ENCODE measurements around the gene OR6S1. TPM values are rescaled to one million over a fixed set of nuclear protein-coding genes. Genes with fewer than 3 reads are reported as not detected.

Gene OR6S1
- not detected in 5 replicates for total RNA-seq (2022; extraction: Qiagen RNA extraction)

DNA sequence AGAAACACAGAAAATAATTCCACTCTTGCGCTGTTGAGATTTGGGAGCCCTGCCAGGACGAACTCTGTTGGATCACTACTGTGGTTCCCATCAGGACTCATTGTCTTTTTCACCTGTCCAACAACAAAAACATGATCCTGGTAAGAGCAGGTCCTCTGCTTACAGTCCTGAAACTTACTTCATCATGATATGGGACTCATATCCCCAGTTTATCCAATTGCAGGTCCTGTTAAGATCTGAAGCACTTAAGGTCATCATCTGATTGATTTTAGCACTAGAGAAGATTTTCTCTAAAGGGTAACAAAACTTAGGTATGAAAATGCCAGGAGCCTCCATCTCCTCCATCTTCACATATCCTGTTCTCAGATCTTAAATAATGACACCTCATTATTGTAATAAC, at the start of gene OR6S1:
TSS of gene OR6S1 (minus strand) at position 101 of the 400 bp plus-strand sequence. CDS start at position 101, 0 bp downstream.

DNA sequence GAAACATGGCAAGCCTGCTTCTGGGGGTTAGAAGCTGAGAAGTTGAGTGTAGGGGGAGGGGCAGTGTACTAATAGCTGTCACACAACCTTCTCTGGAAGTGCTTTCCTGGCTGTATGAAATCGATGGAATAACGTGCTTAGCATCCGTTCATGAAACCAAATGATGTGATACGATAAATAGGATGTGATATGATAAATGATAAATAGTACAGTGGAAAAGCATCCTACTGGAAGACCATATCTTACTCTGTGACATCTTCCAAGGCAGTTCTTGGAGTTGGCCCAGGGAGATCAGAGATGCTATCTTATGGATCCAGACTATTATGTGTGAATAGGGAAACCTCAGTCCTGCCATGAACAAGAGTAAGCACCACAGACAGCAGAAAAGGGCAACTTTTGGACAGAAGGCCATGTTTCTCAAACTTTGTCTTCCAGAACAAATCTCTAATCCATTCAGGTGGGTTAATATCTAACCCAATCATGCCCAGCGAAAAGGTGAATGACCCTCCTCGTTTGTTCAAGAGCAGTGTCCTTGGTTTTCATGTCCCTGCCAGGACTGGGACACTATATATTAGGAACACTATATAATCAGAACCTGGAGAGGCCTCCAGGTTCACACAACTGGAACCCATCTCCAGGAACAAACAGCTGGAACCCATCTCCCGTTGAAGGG, 46.8 kb upstream of the OR6S1 start, which contains the start of gene ANG:
TSS of gene ANG (plus strand) at position 598 of the 673 bp plus-strand sequence. CDS start 4,801 bp downstream, outside the sequence.

DNA sequence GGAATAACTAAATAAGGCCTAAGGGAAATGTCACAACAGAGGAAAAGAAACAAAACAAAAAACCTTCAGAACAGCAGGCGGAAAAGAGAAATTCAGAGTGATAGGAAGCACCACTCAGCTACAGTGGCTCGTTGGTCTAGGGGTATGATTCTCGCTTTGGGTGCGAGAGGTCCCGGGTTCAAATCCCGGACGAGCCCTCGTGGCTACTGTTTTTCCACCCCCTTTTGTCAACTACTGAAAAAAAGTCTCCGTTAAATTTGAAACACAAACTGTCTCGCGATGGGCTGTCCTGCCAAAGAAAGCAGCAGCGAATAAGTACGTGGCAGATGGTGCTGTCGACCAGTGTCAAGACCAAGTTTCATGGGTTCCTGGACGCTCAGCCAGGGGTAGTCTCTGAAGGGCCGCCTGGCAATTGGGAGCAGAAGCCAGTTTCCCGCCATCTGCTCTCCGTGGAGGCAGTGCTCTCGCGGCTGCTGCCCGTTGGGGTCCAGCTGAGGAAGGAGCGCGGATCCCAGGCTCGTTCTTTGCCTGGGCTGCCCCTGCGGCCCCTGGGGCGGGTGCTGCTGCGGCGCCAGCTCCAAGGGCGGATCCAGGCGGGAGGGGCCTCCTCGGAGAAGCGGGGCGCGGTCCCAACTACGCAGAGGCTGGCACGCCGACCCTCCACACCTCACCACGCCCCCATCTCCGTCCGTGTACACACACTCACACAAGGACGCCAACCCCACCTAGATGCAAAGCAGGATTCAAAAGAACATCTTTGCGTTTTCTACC, 42.6 kb upstream of the OR6S1 start, which contains the start of gene RNASE4:
TSS of gene RNASE4 (plus strand) at position 670 of the 771 bp plus-strand sequence. CDS start 14,812 bp downstream, outside the sequence.

GRCh38 chr14:20591235-20591634, 50.3 kb downstream of the OR6S1 start, which contains the start of gene RNASE12:
RNASE12 (minus strand) TSS chr14:20591376; CDS start chr14:20590723, 653 bp downstream.

Other genes starting within 250 kb of the OR6S1 start
- 8.7 to 9.7 TPM (median 9.3 TPM) in 5 replicates for gene TEP1, start 228.2 kb downstream of the OR6S1 start, total RNA-seq (2022; extraction: Qiagen RNA extraction)
- 0.01 to 0.03 TPM (median 0.02 TPM) in 4 of 5 replicates, not detected in the other for gene KLHL33, start 205.5 kb downstream of the OR6S1 start, total RNA-seq (2022; extraction: Qiagen RNA extraction)
- 23.5 to 26.9 TPM (median 24.8 TPM) in 5 replicates for gene OSGEP, start 186.9 kb downstream of the OR6S1 start, total RNA-seq (2022; extraction: Qiagen RNA extraction)
- gene APEX1, start 186.5 kb downstream of the OR6S1 start, total RNA-seq (2022; extraction: Qiagen RNA extraction): 252 to 268 TPM (median 254 TPM) in 5 replicates
- 26.9 to 38.5 TPM (median 31.7 TPM) in 5 replicates for gene PIP4P1, start 180.3 kb downstream of the OR6S1 start, total RNA-seq (2022; extraction: Qiagen RNA extraction)
- 130 to 158 TPM (median 135 TPM) in 5 replicates for gene PNP, start 172.3 kb downstream of the OR6S1 start, total RNA-seq (2022; extraction: Qiagen RNA extraction)
- gene RNASE10, start 136.2 kb downstream of the OR6S1 start, total RNA-seq (2022; extraction: Qiagen RNA extraction): 0.13 to 0.39 TPM (median 0.25 TPM) in 5 replicates
- gene RNASE9, start 80.6 kb downstream of the OR6S1 start, total RNA-seq (2022; extraction: Qiagen RNA extraction): not detected in 5 replicates
- gene RNASE11, start 53.7 kb downstream of the OR6S1 start, total RNA-seq (2022; extraction: Qiagen RNA extraction): not detected in 5 replicates
- not detected in 5 replicates for gene RNASE12, start 50.3 kb downstream of the OR6S1 start, total RNA-seq (2022; extraction: Qiagen RNA extraction)
- gene RNASE4, start 42.9 kb upstream of the OR6S1 start, total RNA-seq (2022; extraction: Qiagen RNA extraction): 4.6 to 9.5 TPM (median 8.4 TPM) in 5 replicates
- 10.0 to 12.2 TPM (median 11.2 TPM) in 5 replicates for gene ANG, start 47.1 kb upstream of the OR6S1 start, total RNA-seq (2022; extraction: Qiagen RNA extraction)
- gene EDDM3A, start 104.2 kb upstream of the OR6S1 start, total RNA-seq (2022; extraction: Qiagen RNA extraction): not detected in 5 replicates
- not detected in 5 replicates for gene EDDM3B, start 126.7 kb upstream of the OR6S1 start, total RNA-seq (2022; extraction: Qiagen RNA extraction)
- gene RNASE6, start 139.6 kb upstream of the OR6S1 start, total RNA-seq (2022; extraction: Qiagen RNA extraction): not detected in 5 replicates
- 0.10 to 0.36 TPM (median 0.18 TPM) in 4 of 5 replicates, not detected in the other for gene RNASE1, start 161.2 kb upstream of the OR6S1 start, total RNA-seq (2022; extraction: Qiagen RNA extraction)
- not detected in 5 replicates for gene RNASE3, start 249.7 kb upstream of the OR6S1 start, total RNA-seq (2022; extraction: Qiagen RNA extraction)